HepG2 (cell line): Measurements from ENCODE around the gene GPR17. TPM values are rescaled to one million over a fixed set of nuclear protein-coding genes. Genes with fewer than 3 reads are reported as not detected.

Experiments
- CENPT ChIP-seq: sonication (generic); formaldehyde crosslinking; IDR thresholded peaks from 2 replicates; pipeline ENCODE4 v1.8.0; 2022; ENCODE audit warnings: low read depth, mild to moderate bottlenecking, moderate library complexity, missing genetic modification reagents
- FUBP1 ChIP-seq: sonication (generic); formaldehyde crosslinking; IDR thresholded peaks from 2 replicates; pipeline ENCODE4 v1.5.1; 2020; ENCODE audit warnings: missing genetic modification reagents, mild to moderate bottlenecking, borderline replicate concordance
- GPN1 ChIP-seq: sonication (generic); formaldehyde crosslinking; IDR thresholded peaks from 2 replicates; pipeline ENCODE4 v1.5.1; 2020; ENCODE audit warnings: missing genetic modification reagents, borderline replicate concordance
- HNRNPUL1 ChIP-seq: fragments of 200-400 bp; formaldehyde crosslinking; IDR thresholded peaks from 2 replicates; pipeline ENCODE4 v1.6.1; 2017; ENCODE audit warnings: low read depth, mild to moderate bottlenecking, low read length, moderate library complexity
- HOXA5 ChIP-seq: sonication (generic); formaldehyde crosslinking; IDR thresholded peaks from 2 replicates; pipeline ENCODE4 v1.4.0; 2020; ENCODE audit warnings: missing genetic modification reagents
- IKZF1 ChIP-seq: fragments of 450-650 bp; IDR thresholded peaks from 2 replicates; pipeline ENCODE4 v1.7.1; 2016
- JUN ChIP-seq: sonication (generic); formaldehyde crosslinking; IDR thresholded peaks from 2 replicates; pipeline ENCODE4 v1.4.0; 2020; ENCODE audit warnings: mild to moderate bottlenecking, missing genetic modification reagents
- MYPOP ChIP-seq: sonication (generic); formaldehyde crosslinking; IDR thresholded peaks from 2 replicates; pipeline ENCODE4 v1.8.1; 2023; ENCODE audit warnings: mild to moderate bottlenecking, moderate library complexity, missing genetic modification reagents
- NFE2L2 ChIP-seq: fragments of 150-350 bp; IDR thresholded peaks from 2 replicates; pipeline ENCODE4 v1.6.1; 2014; ENCODE audit warnings: low read length
- PREB ChIP-seq: sonication (generic); formaldehyde crosslinking; IDR thresholded peaks from 2 replicates; pipeline ENCODE4 v1.4.0; 2020; ENCODE audit warnings: missing genetic modification reagents
- RARG ChIP-seq: sonication (generic); formaldehyde crosslinking; IDR thresholded peaks from 2 replicates; pipeline ENCODE4 v1.4.0; 2020; ENCODE audit warnings: low read depth, mild to moderate bottlenecking, missing genetic modification reagents
- TGIF2 ChIP-seq: IDR thresholded peaks from 2 replicates; pipeline ENCODE4 v1.6.1; 2016; ENCODE audit warnings: control low read depth, missing compliant biosample characterization
- TRAFD1 ChIP-seq: sonication (generic); formaldehyde crosslinking; IDR thresholded peaks from 2 replicates; pipeline ENCODE4 v1.5.1; 2020; ENCODE audit warnings: missing genetic modification reagents, mild to moderate bottlenecking, borderline replicate concordance
- ZBTB7A ChIP-seq: sonication (generic); formaldehyde crosslinking; IDR thresholded peaks from 2 replicates; pipeline ENCODE4 v1.8.0; 2022; ENCODE audit warnings: mild to moderate bottlenecking, missing genetic modification reagents
- ZNF235 ChIP-seq: sonication (generic); formaldehyde crosslinking; IDR thresholded peaks from 2 replicates; pipeline ENCODE4 v1.8.1; 2023; ENCODE audit warnings: mild to moderate bottlenecking, missing genetic modification reagents, borderline replicate concordance
- ZNF335 ChIP-seq: sonication (generic); formaldehyde crosslinking; IDR thresholded peaks from 2 replicates; pipeline ENCODE4 v1.4.0; 2020; ENCODE audit warnings: missing genetic modification reagents
- ZNF512B ChIP-seq: sonication (generic); formaldehyde crosslinking; IDR thresholded peaks from 2 replicates; pipeline ENCODE4 v1.5.1; 2020; ENCODE audit warnings: missing genetic modification reagents, mild to moderate bottlenecking, borderline replicate concordance
- ZSCAN21 ChIP-seq: sonication (generic); formaldehyde crosslinking; IDR thresholded peaks from 2 replicates; pipeline ENCODE4 v1.8.0; 2022; ENCODE audit warnings: mild to moderate bottlenecking, missing genetic modification reagents, moderate library complexity, borderline replicate concordance
- ZSCAN25 ChIP-seq: sonication (generic); formaldehyde crosslinking; IDR thresholded peaks from 2 replicates; pipeline ENCODE4 v1.8.0; 2022; ENCODE audit warnings: mild to moderate bottlenecking, missing genetic modification reagents
- polyA plus RNA-seq, 8 experiments: library from polyadenylated mRNA; depleted of rRNA in 3 of 8; stranded (reverse) in 7 of 8; unstranded in 1 of 8; fragments of >200 nt; fragmentation: Illumina TruSeq in 4 of 8; extraction: Trizol in 4 of 8; gene quantifications; 2 replicates each; pipeline versions ENCODE4 v1.2.1 to v1.2.3, GENCODE V29; 2011 to 2016; ENCODE audit warnings: low read depth in 4 of 8, missing spikeins in 1 of 8, mixed read lengths in 1 of 8; ENCODE audit not compliant: insufficient read depth in 1 of 8
- total RNA-seq, 5 experiments: library from RNA; depleted of rRNA; stranded (reverse); fragments of >200 nt; fragmentation: Illumina TruSeq; extraction: Trizol; gene quantifications; 2 replicates each; pipeline ENCODE4 v1.2.3, GENCODE V29; 2016; ENCODE audit warnings: low read depth in 1 of 5

The GPR17 gene
- total and polyA plus RNA-seq, 2 of the 13 experiments (the other 11 are each of a cell fraction or from before 2014, with no cell fraction given) = not detected

GRCh38 chr2:127701651-127702394, 55.9 kb downstream of the GPR17 start (continued):
- TF ChIP-seq ZNF512B (CRISPR knock-in tag) = peak; percentile 87; the same call in 1 of the 2 replicates
- TF ChIP-seq ZNF235 = no peak
- TF ChIP-seq FUBP1 (CRISPR knock-in tag) = no peak
- TF ChIP-seq RARG (CRISPR knock-in tag) = no peak
- peak; percentile 86 for TF ChIP-seq ZSCAN25 (CRISPR knock-in tag)
- peak; percentile 94; the same call in 1 of the 2 replicates for TF ChIP-seq MYPOP (CRISPR knock-in tag)
- 0 out of 2 replicates have a peak, but pooled peaks have one; percentile 52 for TF ChIP-seq ZNF335 (CRISPR knock-in tag)
- TF ChIP-seq ZBTB7A (CRISPR knock-in tag) = no peak
- peak; percentile 58 for TF ChIP-seq ZSCAN21 (CRISPR knock-in tag)
- TF ChIP-seq HOXA5 (CRISPR knock-in tag) = peak; percentile 62; the same call in 1 of the 2 replicates
- TF ChIP-seq CENPT (CRISPR knock-in tag) = peak; percentile 97
- TF ChIP-seq TGIF2 (CRISPR knock-in tag) = no peak; the same call in 1 of the 2 replicates
- no peak for TF ChIP-seq TRAFD1 (CRISPR knock-in tag)
- no peak for TF ChIP-seq GPN1 (CRISPR knock-in tag)
- 0 out of 2 replicates have a peak, but pooled peaks have one; percentile 48 for TF ChIP-seq JUN (CRISPR knock-in tag)
- TF ChIP-seq NFE2L2 = no peak
- no peak for TF ChIP-seq IKZF1
- no peak for TF ChIP-seq HNRNPUL1
- peak; percentile 87 for TF ChIP-seq PREB
